GM13977 (cell line): ENCODE data around the gene ZNF560.

Experiments
- DNase-seq: peaks from one replicate; pipeline ENCODE4 v3.0.0; 2012; ENCODE audit warnings: low spot score
- in situ Hi-C: fragments of 300-500 bp; cut with MboI; formaldehyde crosslinking; loops from one replicate; pipeline ENCODE4 v1.12.0; 2022; ENCODE audit warnings: low sequenced_read_pairs, low pct_unique_long_range_greater_than_20kb, mixed read lengths, inconsistent platforms; ENCODE audit not compliant: unreplicated experiment
- TF ChIP-seq, protein P1 (sequence below): IDR thresholded peaks from 2 replicates; pipeline ENCODE4 v1.5.1; 2012; ENCODE audit warnings: mild to moderate bottlenecking, control low read depth; ENCODE audit not compliant: insufficient read depth; ENCODE audit errors: extremely low read depth, missing control alignments

The ZNF560 gene

GRCh38 chr19:9436358-9436757, 62.1 kb downstream of the ZNF560 start:
- TF ChIP-seq, protein P1, sequence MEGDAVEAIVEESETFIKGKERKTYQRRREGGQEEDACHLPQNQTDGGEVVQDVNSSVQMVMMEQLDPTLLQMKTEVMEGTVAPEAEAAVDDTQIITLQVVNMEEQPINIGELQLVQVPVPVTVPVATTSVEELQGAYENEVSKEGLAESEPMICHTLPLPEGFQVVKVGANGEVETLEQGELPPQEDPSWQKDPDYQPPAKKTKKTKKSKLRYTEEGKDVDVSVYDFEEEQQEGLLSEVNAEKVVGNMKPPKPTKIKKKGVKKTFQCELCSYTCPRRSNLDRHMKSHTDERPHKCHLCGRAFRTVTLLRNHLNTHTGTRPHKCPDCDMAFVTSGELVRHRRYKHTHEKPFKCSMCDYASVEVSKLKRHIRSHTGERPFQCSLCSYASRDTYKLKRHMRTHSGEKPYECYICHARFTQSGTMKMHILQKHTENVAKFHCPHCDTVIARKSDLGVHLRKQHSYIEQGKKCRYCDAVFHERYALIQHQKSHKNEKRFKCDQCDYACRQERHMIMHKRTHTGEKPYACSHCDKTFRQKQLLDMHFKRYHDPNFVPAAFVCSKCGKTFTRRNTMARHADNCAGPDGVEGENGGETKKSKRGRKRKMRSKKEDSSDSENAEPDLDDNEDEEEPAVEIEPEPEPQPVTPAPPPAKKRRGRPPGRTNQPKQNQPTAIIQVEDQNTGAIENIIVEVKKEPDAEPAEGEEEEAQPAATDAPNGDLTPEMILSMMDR: no peak
- DNase-seq: no peak
- in situ Hi-C loops: no loop called here

DNA sequence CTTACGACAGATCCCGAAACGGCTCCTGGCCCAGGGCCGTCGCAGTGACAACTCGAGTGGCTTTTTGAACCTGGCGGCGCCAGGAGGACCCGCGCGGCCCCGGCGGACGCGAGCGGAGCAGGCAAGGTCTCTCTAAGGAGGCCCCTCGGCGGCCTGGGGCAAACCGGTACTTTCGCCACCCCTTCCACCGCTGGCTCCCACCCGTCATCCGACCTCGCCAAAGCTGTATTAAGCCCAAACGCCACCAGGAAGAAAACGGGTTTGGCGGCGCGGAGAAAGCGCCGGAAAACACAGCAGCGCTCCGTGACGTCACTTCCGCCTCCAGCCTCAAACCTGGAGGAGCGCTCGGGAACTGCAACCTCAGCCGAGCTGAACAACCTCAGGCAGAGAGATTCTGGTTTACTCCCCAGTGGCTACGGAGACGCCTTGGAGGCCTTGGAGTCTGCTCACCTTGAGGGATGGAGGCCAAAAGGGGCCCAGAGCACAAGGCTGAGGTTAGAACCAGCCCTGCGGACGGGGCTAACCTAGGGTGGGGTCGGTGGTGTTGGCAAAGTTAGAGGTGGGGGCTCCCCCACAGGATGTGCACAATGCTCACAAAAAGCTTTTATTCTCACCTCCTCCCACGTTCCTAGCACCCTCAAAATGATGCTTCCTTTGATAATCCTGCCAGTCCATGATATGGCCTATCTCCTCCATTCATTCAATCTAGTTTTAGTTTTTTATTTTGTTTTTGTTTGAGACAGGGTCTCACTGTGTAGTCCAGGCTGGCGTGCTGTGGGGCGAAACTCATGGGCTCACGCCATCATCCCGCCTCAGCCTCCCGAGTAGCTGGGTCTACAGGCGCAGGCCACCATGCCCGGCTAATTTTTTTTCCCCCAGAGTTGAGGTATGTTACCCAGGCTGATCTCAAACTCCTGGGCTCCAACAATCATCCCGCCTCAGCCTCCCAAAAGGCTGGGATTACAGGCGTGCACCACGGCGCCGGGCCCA, 62.8 kb downstream of the ZNF560 start, which contains the start of gene ZNF266:
Gene ZNF266 (minus strand): TSS at position 295 of the 990 bp plus-strand sequence. CDS start 15,484 bp downstream, outside the sequence.
- DNase-seq: peak; percentile 92
- TF ChIP-seq, protein P1: peak; percentile 38
- in situ Hi-C loops: no loop called here

DNA sequence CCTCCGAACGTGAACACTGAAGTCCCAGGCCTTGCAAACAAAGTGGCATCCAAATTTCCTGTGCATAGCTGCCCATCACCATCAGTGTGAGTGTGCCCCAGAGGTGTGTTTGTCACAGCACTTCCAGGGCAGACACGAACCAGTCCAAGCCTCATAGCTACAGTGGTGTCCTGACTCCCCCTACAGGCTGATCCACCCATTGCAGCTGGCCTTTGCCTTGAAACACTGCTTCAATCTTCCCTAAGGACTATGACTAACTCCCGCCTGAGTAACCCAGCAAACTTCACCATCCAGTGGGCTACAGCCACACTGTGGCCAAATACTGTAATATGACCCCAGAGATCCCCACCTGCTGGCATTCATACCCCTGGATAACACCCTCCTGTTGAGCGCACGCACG, 66.9 kb downstream of the ZNF560 start:
- TF ChIP-seq, protein P1: peak; percentile 35
- DNase-seq: no peak
- in situ Hi-C loops: no loop called here

DNA sequence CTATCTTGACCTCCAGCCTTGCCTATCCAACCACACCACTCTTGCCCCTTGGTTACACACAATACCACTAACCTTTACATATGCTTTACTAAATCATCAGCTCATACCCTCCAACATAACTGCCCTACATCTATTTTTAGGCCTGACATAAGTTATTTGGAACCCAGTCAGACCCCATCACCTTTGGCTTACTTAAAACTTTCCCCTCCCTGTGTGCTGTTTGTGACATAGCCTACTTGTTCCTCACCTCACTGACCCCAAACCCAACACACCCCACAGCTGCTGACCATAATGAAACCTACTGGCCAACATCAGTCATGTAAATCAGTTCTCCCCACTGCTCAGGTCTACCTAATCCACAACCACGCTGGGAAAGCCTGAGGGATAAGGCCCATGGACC, 68.0 kb downstream of the ZNF560 start:
- no peak for DNase-seq
- TF ChIP-seq, protein P1: no peak
- in situ Hi-C loops: no loop called here

GRCh38 chr19:9427941-9428340, 70.5 kb downstream of the ZNF560 start:
- no peak for DNase-seq
- in situ Hi-C loops: no loop called here
- TF ChIP-seq, protein P1: no peak
